Stimulated activated CD4-positive, alpha-beta T cell treated with anti-CD3 and anti-CD28 coated beads, TNF-alpha, amount 100 ng/mL, for 24 hours (primary cell): ENCODE results near the gene FRMD4B.

Experiments used
- DNase-seq, 3 experiments: peaks; one replicate each; pipeline ENCODE4 v3.0.0-alpha.2; 2020; ENCODE audit warnings: low read depth in 3 of 3

FRMD4B gene

GRCh38 chr3:69203631-69204314 is 182.1 kb downstream of the FRMD4B start:
- DNase-seq = no peak

GRCh38 chr3:69201658-69202057 is 184.2 kb downstream of the FRMD4B start:
- no peak for DNase-seq

DNA sequence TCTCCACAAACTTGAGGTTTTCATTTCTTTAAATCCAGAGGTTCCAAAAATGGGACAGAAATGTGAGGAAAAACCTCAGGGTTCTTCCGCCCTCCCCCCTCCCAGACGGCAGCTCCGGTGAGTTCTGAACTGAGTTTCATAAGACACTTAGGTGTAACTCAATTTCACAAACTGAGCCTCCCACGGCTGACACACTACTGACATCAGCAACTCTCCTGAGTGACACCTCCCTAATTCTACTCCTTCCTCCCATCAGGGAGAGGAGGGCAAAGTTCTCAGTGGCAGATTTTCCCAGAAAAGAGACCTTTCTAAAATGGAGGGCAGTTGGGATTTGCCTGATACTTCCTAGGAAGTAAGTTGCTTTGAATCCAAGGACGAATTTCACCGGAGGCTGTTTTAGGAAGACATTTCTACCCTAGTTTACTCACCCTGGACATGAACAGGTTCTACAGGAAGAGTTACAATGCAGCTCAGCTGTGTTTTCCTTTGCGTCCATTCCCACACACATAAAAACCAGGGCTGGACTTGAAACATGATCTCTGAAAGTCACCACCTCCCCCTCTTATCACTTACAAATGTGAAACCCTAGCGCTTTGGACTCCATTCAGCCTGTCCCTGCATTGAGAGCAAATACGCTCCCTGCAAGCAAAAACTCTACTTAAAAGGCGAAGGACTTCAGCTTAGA is 185.4 kb downstream of the FRMD4B start:
- DNase-seq = peak in 2 of 3 experiments; percentile 29 to 56

DNA sequence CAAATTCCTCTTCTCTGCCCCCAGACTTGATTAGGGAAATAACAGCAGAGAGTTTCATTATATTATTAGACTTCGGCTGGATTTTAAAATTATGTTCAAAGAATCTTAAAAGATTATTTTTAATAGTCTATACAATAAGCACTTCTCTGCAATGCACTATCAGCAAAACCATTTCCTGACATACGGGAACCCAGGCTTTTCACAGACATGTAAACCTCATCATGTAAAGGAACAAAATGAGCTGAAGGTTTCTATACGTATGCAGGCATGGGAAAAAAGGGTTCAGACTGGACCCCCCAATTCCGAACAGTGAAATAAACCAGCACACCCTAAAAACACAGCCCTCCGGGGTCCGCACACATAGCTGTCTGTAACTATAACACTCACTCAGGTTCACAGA is 185.9 kb downstream of the FRMD4B start:
- no peak for DNase-seq

DNA sequence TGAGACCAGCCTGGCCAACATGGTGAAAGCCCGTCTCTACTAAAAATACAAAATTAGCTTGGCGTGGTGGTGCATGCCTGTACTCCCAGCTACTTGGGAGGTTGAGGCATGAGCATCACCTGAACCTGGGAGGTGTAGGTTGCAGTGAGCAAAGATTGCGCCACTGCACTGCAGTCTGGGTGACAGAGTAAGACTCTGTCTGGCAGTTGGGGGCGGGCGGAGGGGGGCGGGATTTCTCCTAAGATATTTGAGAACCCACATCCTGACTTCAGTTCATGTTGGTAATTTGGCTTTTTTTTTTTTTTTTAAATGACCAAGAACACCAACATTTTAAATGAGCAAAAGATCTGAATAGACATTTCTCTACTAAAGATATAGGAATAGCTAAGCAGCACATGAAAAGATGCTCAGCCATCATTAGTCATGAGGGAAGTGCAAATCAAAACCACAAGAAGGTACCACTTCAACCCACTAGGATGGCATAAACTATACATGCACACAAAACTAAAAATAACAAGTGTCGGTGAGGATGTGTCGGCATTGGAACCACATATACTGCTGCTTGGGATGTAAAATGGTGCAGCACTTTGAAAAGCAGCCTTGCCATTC is 187.9 kb downstream of the FRMD4B start:
- DNase-seq = peak in 2 of 3 experiments; percentile 43 to 69

GRCh38 chr3:69197455-69197854 is 188.4 kb downstream of the FRMD4B start:
- DNase-seq = no peak

GRCh38 chr3:69196876-69197275 is 189.0 kb downstream of the FRMD4B start:
- no peak for DNase-seq

DNA sequence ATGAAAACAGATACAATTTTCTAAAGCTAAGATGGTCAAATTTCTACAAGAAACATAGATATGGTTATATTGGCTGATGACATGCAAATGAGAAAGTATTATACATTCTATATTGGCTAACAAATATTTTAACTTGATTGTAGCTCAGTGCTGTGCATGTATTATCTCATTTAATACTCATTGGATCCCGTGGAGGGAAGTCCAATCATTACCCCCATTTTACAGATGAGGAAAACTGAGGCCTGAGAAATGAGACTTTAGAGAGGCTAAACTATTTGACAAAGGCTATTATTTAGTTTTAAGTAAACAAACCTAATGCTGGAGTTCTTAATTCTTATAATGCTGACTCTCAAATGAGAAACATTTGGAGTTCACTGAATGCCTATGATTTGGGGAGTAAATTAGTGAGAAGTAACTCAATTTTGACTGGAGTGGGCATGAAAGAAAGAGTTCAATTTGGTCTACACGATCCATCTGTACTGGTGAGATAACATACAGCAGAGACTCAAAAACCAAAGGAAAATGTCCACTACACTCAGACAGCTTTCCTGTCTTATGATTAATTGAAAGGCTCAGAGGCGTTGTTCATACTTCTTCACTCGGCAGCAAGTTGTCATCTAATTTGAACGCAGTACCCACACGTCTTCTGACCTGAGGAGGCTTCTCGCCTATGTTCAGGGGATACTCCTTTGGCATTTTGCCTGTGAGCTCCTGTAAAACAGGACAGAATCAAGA is 191.3 kb downstream of the FRMD4B start:
- DNase-seq = no peak

- DNase-seq = no peak
Observed at GRCh38 chr3:69193749-69194148, 192.1 kb downstream of the FRMD4B start.

GRCh38 chr3:69191516-69191915 is 194.4 kb downstream of the FRMD4B start:
- no peak for DNase-seq

GRCh38 chr3:69189487-69189886 is 196.4 kb downstream of the FRMD4B start:
- no peak for DNase-seq

- DNase-seq = no peak
Observed at GRCh38 chr3:69186575-69187093, 199.3 kb downstream of the FRMD4B start.

- DNase-seq = no peak
Observed at GRCh38 chr3:69182588-69183316, 203.1 kb downstream of the FRMD4B start.

GRCh38 chr3:69181592-69182211 is 204.2 kb downstream of the FRMD4B start:
- no peak for DNase-seq

GRCh38 chr3:69180869-69181591 is 204.9 kb downstream of the FRMD4B start:
- DNase-seq = no peak

GRCh38 chr3:69179740-69180372 is 206.0 kb downstream of the FRMD4B start:
- no peak for DNase-seq

DNA sequence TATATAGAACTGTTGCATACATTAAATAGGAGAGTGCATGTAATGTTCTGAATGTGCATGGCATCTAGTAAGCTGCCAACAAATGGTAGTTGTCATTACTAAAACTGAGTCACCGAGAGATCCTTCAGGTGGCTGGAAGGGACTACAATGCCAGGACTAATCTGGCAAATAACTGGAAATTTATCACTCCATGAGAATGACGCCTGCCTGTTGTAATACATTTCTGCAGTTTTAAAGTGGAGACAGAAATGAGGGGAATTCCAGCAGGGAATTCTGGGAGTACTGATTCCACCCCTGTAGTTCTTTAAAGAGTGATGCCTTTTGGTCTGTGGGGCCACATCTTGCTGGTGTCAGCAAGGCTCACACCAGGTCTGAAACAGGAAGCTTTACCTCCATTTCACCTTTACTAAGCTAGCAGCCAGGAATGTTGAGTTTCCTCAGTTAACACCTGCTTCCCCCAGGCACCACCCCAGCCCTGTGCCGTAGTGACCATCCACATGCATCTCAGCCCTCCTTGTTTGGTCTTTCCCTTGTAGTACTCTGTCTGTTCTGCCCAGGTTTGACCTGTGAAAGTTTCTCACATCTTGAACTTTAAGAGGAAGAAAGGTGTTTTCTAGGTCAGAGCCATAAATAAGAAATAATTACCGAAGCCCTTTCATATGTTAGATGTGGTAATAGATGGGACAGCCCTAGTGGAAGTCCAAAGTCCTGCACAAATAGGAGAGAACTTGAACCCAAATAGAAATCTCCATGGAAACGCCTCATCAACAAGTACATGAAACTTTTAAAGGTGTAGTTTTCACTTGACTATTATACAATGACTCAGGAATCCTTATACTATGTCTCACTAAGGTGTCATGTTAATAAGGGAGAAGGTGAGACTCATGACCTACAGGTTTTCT is 206.8 kb downstream of the FRMD4B start:
- no peak for DNase-seq

DNA sequence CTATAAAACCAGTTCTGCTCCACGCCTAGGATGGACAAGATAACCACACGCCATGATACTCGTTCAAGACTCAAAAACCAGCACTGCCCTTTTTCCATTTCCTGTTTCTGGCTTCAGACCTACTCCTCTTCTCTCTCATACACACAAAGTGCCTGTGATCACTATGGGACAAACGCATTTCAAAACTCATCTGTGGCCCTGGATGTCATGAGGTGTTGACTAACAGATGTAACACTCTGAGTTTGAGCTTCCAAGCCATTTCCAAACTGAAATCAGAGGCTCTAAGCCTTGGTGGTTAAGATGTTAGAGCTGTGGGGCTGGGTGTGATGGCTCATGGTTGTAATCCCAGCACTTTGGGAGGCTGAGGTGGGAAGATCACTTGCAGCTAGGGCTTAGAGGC is 207.8 kb downstream of the FRMD4B start:
- DNase-seq = no peak
